Measurements from ENCODE around the gene RHOV. TPM values are rescaled to one million over a fixed set of nuclear protein-coding genes. Genes with fewer than 3 reads are reported as not detected.

The RHOV gene
- total RNA-seq, 2 donors from 2014 or later: 0.18 TPM; not detected in 1

DNA sequence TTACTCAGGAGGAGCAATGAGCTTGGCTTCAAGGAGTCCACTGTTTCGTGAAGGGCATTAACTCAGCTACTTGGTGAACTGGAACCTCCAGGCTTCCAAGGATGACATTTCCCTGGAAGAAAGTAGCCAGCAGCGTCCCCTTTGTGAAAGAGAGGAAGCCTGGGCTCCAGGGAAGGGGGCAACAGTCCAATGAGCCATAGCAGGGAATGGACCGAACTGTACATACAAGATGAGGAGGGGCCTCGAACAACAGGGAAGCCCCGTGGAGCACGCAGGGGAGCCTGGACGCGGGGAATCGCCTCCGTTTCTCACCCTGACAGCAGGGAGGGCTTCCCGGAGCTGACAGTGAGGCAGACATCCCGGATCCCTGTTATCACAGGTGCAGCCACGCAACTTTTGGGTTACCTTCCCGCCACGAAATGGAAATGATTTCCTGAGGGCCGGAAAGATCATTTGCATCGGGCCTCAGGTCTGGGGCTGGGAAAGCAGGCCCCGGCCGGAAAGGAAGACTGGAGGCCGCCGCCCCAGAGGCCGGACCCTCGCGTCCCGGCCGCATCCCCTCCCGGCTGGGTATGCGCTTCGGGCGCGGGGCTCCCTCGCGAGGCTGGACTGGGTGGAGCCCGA lies 30.7 kb downstream of the RHOV start:
- Mint-ChIP-seq H3K27ac (no peak overlapping the region), H3K4me1 (peaks cover 17% of the 10 kb centered on the region), H3K27me3 (no peaks in the 10 kb centered on the region), H3K36me3 (ENCODE audit: low read depth) (no peaks in the 10 kb centered on the region), H3K4me3 (peak overlapping the region; percentile 86)
- DNase-seq: no peak
- no peak for ATAC-seq
- H3K9me3 ChIP-seq (ENCODE audit: control insufficient read depth, low read length, poor library complexity, severe bottlenecking): no peaks in the 10 kb centered on the region

- H3K9me3 ChIP-seq (ENCODE audit: control insufficient read depth, low read length, poor library complexity, severe bottlenecking): no peaks in the 10 kb centered on the region
- Mint-ChIP-seq H3K27ac (no peak overlapping the region), H3K4me3 (no peak overlapping the region), H3K4me1 (peaks cover 8% of the 10 kb centered on the region), H3K27me3 (no peaks in the 10 kb centered on the region), H3K36me3 (ENCODE audit: low read depth) (no peaks in the 10 kb centered on the region)
- DNase-seq (no peak), ATAC-seq (no peak)
These were observed 32.3 kb downstream of the RHOV start for GRCh38 chr15:40841741-40842140.

DNA sequence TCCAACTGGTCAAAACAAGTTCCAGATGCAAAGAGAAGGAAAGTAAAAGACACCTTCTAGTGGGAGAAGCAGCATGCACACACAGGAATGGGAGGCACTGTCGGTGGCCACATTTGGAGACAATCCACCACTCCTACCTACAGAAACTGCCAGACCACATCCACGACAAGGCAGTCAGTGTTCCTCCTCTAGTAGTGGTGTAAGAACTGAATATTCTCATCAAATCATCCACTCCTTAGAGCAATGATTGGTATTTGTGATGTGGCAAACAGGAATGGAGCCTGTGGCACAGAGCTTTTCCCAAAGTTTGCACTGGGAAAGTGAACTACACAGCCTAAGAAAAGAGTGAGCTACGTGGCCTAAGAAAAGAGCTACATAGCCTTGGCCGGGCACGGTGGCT lies 35.3 kb downstream of the RHOV start:
- H3K9me3 ChIP-seq (ENCODE audit: control insufficient read depth, low read length, poor library complexity, severe bottlenecking): no peaks in the 10 kb centered on the region
- DNase-seq (no peak), ATAC-seq (no peak)
- Mint-ChIP-seq H3K4me3 (no peak overlapping the region), H3K36me3 (ENCODE audit: low read depth) (no peaks in the 10 kb centered on the region), H3K27me3 (no peaks in the 10 kb centered on the region), H3K4me1 (peaks cover 2% of the 10 kb centered on the region), H3K27ac (no peak overlapping the region)

DNA sequence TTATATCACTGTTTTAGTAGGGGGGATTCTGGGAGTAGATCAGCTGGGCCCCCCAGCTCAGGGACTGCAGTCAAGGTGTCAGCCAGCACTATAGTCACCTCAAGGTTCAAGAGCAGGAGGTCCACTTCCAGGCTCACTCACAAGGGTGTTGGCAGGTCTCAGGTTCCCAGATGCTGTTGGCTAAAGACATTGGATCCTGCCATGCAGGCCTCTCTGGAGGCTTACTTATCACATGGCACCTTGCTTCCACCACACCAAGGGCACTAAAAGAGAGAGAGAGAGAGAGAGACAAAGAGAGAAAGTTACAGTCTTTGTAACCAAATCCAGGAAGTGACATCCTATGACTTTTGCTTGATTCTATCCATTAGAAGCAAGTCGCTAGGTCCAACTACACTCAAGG lies 38.0 kb downstream of the RHOV start:
- no peak overlapping the region for H3K27ac Mint-ChIP-seq

DNA sequence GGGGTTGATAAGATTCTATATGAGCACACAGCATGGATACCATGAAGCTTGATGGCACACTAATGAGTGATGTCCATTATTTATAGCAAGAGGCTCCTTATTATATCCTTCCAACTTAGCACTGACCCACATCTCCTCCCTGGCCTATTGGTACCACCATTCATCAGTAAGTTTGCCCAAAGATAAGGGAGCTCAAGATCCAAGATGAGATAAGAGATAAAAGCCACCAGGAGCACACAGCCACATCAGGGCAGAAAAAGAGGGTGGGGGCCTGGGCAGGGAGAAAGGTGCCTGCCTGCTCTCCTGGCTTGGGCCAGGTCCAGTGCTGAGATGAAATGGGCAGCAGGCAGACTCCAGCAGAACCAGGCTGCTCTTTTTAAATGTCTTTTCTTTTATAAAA lies 41.1 kb downstream of the RHOV start:
- Mint-ChIP-seq H3K4me1 (no peaks in the 10 kb centered on the region), H3K27me3 (peaks cover 4% of the 10 kb centered on the region), H3K4me3 (no peak overlapping the region), H3K36me3 (ENCODE audit: low read depth) (peaks cover 5% of the 10 kb centered on the region), H3K27ac (no peak overlapping the region)
- H3K9me3 ChIP-seq (ENCODE audit: control insufficient read depth, low read length, poor library complexity, severe bottlenecking): no peaks in the 10 kb centered on the region
- no peak for ATAC-seq
- no peak for DNase-seq

More for the DNA sequence above, 38.0 kb downstream of the RHOV start:
- DNase-seq (no peak), ATAC-seq (no peak)
- H3K9me3 ChIP-seq (ENCODE audit: control insufficient read depth, low read length, poor library complexity, severe bottlenecking): no peaks in the 10 kb centered on the region
- no peaks in the 10 kb centered on the region for H3K27me3 Mint-ChIP-seq
- H3K36me3 Mint-ChIP-seq (ENCODE audit: low read depth): peaks cover 5% of the 10 kb centered on the region
- no peaks in the 10 kb centered on the region for H3K4me1 Mint-ChIP-seq
- no peak overlapping the region for H3K4me3 Mint-ChIP-seq

DNA sequence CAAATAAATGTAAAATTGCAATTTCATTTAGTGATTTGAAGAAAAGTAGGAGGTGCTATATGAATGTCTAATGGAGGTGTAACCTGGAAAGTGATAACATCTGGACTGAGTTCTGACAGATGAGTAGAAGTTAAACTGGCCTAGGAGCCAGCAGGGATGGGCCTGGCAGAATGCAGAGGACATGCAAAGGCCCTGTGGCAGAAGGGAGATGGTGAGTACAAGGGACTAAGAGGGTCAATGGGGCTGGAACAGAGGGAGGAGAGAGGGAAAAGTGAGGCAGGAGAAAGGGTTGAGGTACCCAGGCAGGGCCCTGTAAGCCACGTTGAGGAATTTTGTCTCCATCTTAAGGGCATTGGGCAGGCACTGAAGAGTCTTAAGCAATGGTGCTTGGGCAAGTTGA lies 42.2 kb downstream of the RHOV start:
- DNase-seq (no peak), ATAC-seq (no peak)
- Mint-ChIP-seq H3K27me3 (peaks cover 4% of the 10 kb centered on the region), H3K4me1 (no peaks in the 10 kb centered on the region), H3K27ac (no peak overlapping the region), H3K4me3 (no peak overlapping the region), H3K36me3 (ENCODE audit: low read depth) (peaks cover 5% of the 10 kb centered on the region)
- H3K9me3 ChIP-seq (ENCODE audit: control insufficient read depth, low read length, poor library complexity, severe bottlenecking): no peaks in the 10 kb centered on the region

DNA sequence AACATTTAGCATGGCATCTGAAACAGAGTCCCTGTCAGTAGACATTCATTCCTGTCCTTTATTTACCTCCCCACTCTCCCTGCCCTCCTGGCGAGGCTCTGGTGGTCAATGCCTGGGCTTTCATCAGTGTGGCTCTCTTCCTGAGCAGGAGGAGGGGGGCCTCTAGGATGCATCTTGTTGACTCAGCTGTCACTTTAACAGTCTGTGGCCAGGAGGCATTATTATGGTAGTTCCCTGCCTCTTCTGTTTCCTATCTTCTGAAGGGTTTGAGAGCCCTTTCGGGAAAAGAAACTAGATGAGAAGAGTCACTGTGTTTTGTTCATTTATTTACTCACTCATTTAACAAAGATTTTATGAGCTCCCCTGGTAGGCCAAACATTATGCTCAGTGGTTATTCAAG lies 43.1 kb downstream of the RHOV start:
- no peak for DNase-seq
- no peak overlapping the region for H3K4me3 Mint-ChIP-seq
- H3K27ac Mint-ChIP-seq: no peak overlapping the region
- H3K27me3 Mint-ChIP-seq: peaks cover 4% of the 10 kb centered on the region
- no peak for ATAC-seq
- H3K36me3 Mint-ChIP-seq (ENCODE audit: low read depth): peaks cover 5% of the 10 kb centered on the region
- H3K9me3 ChIP-seq (ENCODE audit: control insufficient read depth, low read length, poor library complexity, severe bottlenecking): no peaks in the 10 kb centered on the region
- H3K4me1 Mint-ChIP-seq: no peaks in the 10 kb centered on the region

GRCh38 chr15:40829115-40829514 lies 44.9 kb downstream of the RHOV start:
- Mint-ChIP-seq H3K27ac (no peak overlapping the region), H3K4me1 (no peaks in the 10 kb centered on the region), H3K36me3 (ENCODE audit: low read depth) (peaks cover 5% of the 10 kb centered on the region), H3K27me3 (peaks cover 4% of the 10 kb centered on the region), H3K4me3 (no peak overlapping the region)
- DNase-seq (no peak), ATAC-seq (no peak)
- H3K9me3 ChIP-seq (ENCODE audit: control insufficient read depth, low read length, poor library complexity, severe bottlenecking): no peaks in the 10 kb centered on the region

GRCh38 chr15:40828447-40829036 lies 45.5 kb downstream of the RHOV start, which contains the start of gene PPP1R14D:
PPP1R14D (minus strand) TSS chr15:40828708; CDS start chr15:40828641, 67 bp downstream.
- ATAC-seq: no peak
- H3K27ac Mint-ChIP-seq: no peak within 1 kb of the TSS
- H3K27me3 Mint-ChIP-seq: peaks cover 4% of the 10 kb centered on the region
- DNase-seq: no peak
- H3K36me3 Mint-ChIP-seq (ENCODE audit: low read depth): peaks cover 5% of the 10 kb centered on the region
- H3K4me3 Mint-ChIP-seq: no peak within 1 kb of the TSS
- H3K9me3 ChIP-seq (ENCODE audit: control insufficient read depth, low read length, poor library complexity, severe bottlenecking): no peaks in the 10 kb centered on the region
- H3K4me1 Mint-ChIP-seq: no peaks in the 10 kb centered on the region

- no peak overlapping the region for H3K27ac Mint-ChIP-seq
- peaks cover under 1% of the 10 kb centered on the region for H3K36me3 Mint-ChIP-seq (ENCODE audit: low read depth)
- H3K9me3 ChIP-seq (ENCODE audit: control insufficient read depth, low read length, poor library complexity, severe bottlenecking): no peaks in the 10 kb centered on the region
- DNase-seq (no peak), ATAC-seq (no peak)
- peaks cover 4% of the 10 kb centered on the region for H3K27me3 Mint-ChIP-seq
- no peaks in the 10 kb centered on the region for H3K4me1 Mint-ChIP-seq
- no peak overlapping the region for H3K4me3 Mint-ChIP-seq
These were observed 47.5 kb downstream of the RHOV start for GRCh38 chr15:40826423-40827075.

DNA sequence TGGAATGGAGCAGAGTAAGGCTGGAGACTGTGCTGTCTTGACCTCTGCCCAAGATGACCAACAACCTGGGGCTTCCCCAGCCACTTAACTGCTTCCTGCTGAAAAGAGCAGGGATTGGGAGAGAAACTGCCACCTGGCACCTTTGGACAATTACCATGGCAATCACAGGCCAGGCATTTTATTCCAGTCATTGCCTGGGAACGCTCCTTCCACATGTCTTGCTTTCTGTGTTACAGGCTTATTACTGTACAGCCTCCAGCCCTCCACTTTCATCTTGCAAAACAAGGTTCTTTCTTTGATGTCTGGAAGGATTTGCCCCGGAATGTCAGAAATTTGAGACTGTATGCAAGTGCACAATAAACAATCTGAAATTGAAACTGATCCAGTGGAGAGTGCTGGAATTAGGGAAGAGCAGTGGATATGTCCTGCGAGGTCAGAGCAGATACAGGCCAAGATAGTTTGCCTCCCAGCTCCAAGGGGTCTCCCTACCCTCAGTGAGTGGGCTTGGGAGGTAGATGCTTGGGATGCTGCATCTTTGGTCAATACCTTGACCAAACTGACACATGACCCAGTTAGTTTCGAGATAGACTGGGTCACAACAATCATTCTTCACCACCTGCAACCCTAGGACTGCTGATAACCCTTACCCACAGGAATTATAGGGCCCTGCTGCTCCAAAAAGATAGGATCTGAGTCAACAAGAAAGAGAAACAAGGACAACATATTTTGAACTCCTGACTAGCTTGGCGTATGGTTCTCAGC lies 48.2 kb downstream of the RHOV start:
- Mint-ChIP-seq H3K27me3 (peaks cover 4% of the 10 kb centered on the region), H3K4me1 (no peaks in the 10 kb centered on the region), H3K36me3 (ENCODE audit: low read depth) (no peaks in the 10 kb centered on the region), H3K4me3 (no peak overlapping the region), H3K27ac (no peak overlapping the region)
- no peak for DNase-seq
- H3K9me3 ChIP-seq (ENCODE audit: control insufficient read depth, low read length, poor library complexity, severe bottlenecking): no peaks in the 10 kb centered on the region
- no peak for ATAC-seq

- H3K4me1 Mint-ChIP-seq: no peaks in the 10 kb centered on the region
- H3K27me3 Mint-ChIP-seq: peaks cover 4% of the 10 kb centered on the region
- ATAC-seq (no peak), DNase-seq (no peak)
- no peaks in the 10 kb centered on the region for H3K36me3 Mint-ChIP-seq (ENCODE audit: low read depth)
- H3K9me3 ChIP-seq (ENCODE audit: control insufficient read depth, low read length, poor library complexity, severe bottlenecking): no peaks in the 10 kb centered on the region
- no peak overlapping the region for H3K4me3 Mint-ChIP-seq
- no peak overlapping the region for H3K27ac Mint-ChIP-seq
These were observed 50.3 kb downstream of the RHOV start for GRCh38 chr15:40823572-40824343.
